K562 (cell line): ENCODE measurements around the gene KLF4.

Experiments
- CTCF ChIP-seq, 3 experiments: IDR thresholded peaks in 2 of 3; conservative IDR thresholded peaks in 1 of 3; 2 replicates each; pipeline ENCODE4 v1.5.1; 2011 to 2012; ENCODE audit warnings: low read length in 3 of 3, mild to moderate bottlenecking in 3 of 3, control low read depth in 2 of 3, improper control_type of control experiment in 1 of 3, inconsistent platforms in 1 of 3, low read depth in 1 of 3, mixed read lengths in 1 of 3, moderate library complexity in 1 of 3; ENCODE audit not compliant: insufficient read depth in 2 of 3
- IFI16 ChIP-seq: fragments of 250-450 bp; sonication (Bioruptor Pico); IDR thresholded peaks from 2 replicates; pipeline ENCODE4 v2.1.2; 2022; ENCODE audit warnings: mild to moderate bottlenecking, inconsistent platforms
- KLF16 ChIP-seq: IDR thresholded peaks from 2 replicates; pipeline ENCODE4 v1.6.1; 2016; ENCODE audit warnings: antibody characterized with exemption
- MYNN ChIP-seq, 2 experiments: sonication (generic); formaldehyde crosslinking in 1 of 2; IDR thresholded peaks; 2 replicates each; pipeline versions ENCODE4 v1.5.0 to v1.6.1; 2016 to 2020; ENCODE audit warnings: antibody characterized with exemption in 1 of 2, missing genetic modification reagents in 1 of 2
- PHF20 ChIP-seq: fragments of 450-650 bp; IDR thresholded peaks from 2 replicates; pipeline ENCODE4 v1.6.1; 2018; ENCODE audit not compliant: partially characterized antibody
- POLR3A ChIP-seq: IDR thresholded peaks from 2 replicates; pipeline ENCODE4 v1.6.1; 2011; ENCODE audit warnings: borderline replicate concordance, mild to moderate bottlenecking, moderate library complexity; ENCODE audit not compliant: insufficient read length, insufficient read depth; ENCODE audit errors: extremely low read depth
- RAD21 ChIP-seq, 2 experiments: fragments of 250-450 bp in 1 of 2; fragments of 450-650 bp in 1 of 2; sonication (Bioruptor Pico) in 1 of 2; formaldehyde crosslinking in 1 of 2; IDR thresholded peaks in 1 of 2; conservative IDR thresholded peaks in 1 of 2; 2 replicates each; pipeline versions ENCODE4 v1.4.0 to v1.8.0; 2020 to 2022; ENCODE audit warnings: mild to moderate bottlenecking in 2 of 2, moderate library complexity in 1 of 2
- RAD51 ChIP-seq: fragments of 450-650 bp; IDR thresholded peaks from 2 replicates; pipeline ENCODE4 v1.7.1; 2016; ENCODE audit warnings: low read depth, mild to moderate bottlenecking, borderline replicate concordance
- ZBTB7A ChIP-seq: IDR thresholded peaks from 2 replicates; pipeline ENCODE4 v1.6.1; 2011; ENCODE audit warnings: low read depth, mild to moderate bottlenecking, low read length, moderate library complexity, borderline replicate concordance; ENCODE audit not compliant: control insufficient read depth
- ZNF584 ChIP-seq: fragments of 200-800 bp; sonication (Bioruptor generic); IDR thresholded peaks from 2 replicates; pipeline ENCODE4 v1.6.1; 2016; ENCODE audit warnings: low read depth, mild to moderate bottlenecking, missing genetic modification characterization, missing compliant biosample characterization
- TF ChIP-seq, protein P1 (sequence below): fragments of 250-450 bp; sonication (Bioruptor Pico); IDR thresholded peaks from 2 replicates; pipeline ENCODE4 v1.5.0; 2020; ENCODE audit warnings: mild to moderate bottlenecking

DNA sequence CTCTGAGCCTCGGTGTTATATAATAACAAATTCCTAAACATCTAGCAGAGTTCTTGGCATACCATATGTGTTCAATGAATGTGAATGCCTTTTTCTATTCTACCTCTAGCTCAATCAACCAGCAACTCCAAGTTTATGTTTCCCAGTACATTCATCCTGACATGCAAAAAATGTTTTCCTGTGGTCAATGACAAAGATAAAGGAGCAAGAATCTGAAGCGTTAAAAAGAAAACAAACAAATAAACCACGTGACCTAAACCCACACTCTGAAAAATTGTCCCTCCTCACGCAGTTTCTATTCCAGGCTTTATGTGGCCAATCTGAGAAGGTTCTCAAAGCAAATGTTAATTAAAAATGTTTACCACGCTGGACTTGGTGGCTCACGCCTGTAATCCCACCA is 18.0 kb downstream of the KLF4 start:
- no peak for TF ChIP-seq IFI16 (CRISPR knock-in tag)
- TF ChIP-seq POLR3A, result no peak
- TF ChIP-seq MYNN (IDR thresholded peaks at IDR 0.05), result no peak
- no peak for TF ChIP-seq MYNN (CRISPR knock-in tag; IDR thresholded peaks at IDR 0.05)
- no peak for TF ChIP-seq PHF20
- peak; percentile 70 for TF ChIP-seq RAD51
- no peak for TF ChIP-seq ZBTB7A
- TF ChIP-seq KLF16, result no peak
- no peak for TF ChIP-seq ZNF584
- no peak for TF ChIP-seq CTCF (IDR thresholded peaks at IDR 0.05 in 2 of 3, conservative IDR thresholded peaks at IDR 0.05 in 1 of 3; ENCODE audit: insufficient read depth in 2 of 3, low read depth in 1 of 3, low read length in 3 of 3)
- TF ChIP-seq RAD21 (CRISPR knock-in tag; conservative IDR thresholded peaks at IDR 0.05 in 1 of 2, IDR thresholded peaks at IDR 0.05 in 1 of 2), result no peak
- TF ChIP-seq, protein P1, sequence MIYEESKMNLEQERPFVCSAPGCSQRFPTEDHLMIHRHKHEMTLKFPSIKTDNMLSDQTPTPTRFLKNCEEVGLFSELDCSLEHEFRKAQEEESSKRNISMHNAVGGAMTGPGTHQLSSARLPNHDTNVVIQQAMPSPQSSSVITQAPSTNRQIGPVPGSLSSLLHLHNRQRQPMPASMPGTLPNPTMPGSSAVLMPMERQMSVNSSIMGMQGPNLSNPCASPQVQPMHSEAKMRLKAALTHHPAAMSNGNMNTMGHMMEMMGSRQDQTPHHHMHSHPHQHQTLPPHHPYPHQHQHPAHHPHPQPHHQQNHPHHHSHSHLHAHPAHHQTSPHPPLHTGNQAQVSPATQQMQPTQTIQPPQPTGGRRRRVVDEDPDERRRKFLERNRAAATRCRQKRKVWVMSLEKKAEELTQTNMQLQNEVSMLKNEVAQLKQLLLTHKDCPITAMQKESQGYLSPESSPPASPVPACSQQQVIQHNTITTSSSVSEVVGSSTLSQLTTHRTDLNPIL (CRISPR knock-in tag), result no peak
